Common myeloid progenitor, CD34-positive (primary cell): ENCODE data around the gene DCAF7.
A peak's percentile ranks its signal among the peaks of the same experiment; 100 is the strongest.

ENCODE experiments used
- CTCF ChIA-PET: fragments of 350-600 bp; sonication (Branson Sonifier 250); formaldehyde crosslinking; loops from one replicate; lab custom pipeline; 2021; ENCODE audit warnings: antibody characterized with exemption; lab: Charles Lee
- POLR2A ChIA-PET: fragments of 350-600 bp; sonication (Branson Sonifier 250); formaldehyde crosslinking; loops from one replicate; lab custom pipeline; 2021; ENCODE audit warnings: antibody characterized with exemption; lab: Charles Lee
- DNase-seq, 3 donors: peaks; one replicate each; pipeline versions ENCODE4 v3.0.0 to v3.0.0-alpha.2; 2013
- H3K27ac ChIP-seq, 2 experiments: 1 replicate in 1 of 2; 2 replicates in 1 of 2; pipeline ENCODE4 v1.7.0; 2013; ENCODE audit warnings: inconsistent platforms in 2 of 2, low read length in 2 of 2, mild to moderate bottlenecking in 2 of 2, low read depth in 1 of 2, moderate library complexity in 1 of 2; ENCODE audit not compliant: severe bottlenecking in 2 of 2, insufficient read depth in 1 of 2, poor library complexity in 1 of 2
- H3K27me3 ChIP-seq, 5 experiments: replicated peaks in 2 of 5; 1 replicate in 3 of 5; 2 replicates in 2 of 5; pipeline versions ENCODE4 v1.6.1 to v1.7.0; 2013; ENCODE audit warnings: low read length in 4 of 5, mild to moderate bottlenecking in 2 of 5, moderate library complexity in 2 of 5, inconsistent platforms in 1 of 5; ENCODE audit not compliant: insufficient read depth in 5 of 5, control insufficient read depth in 4 of 5
- H3K36me3 ChIP-seq, 4 experiments: 1 replicate in 2 of 4; 2 replicates in 2 of 4; pipeline versions ENCODE4 v1.6.1 to v1.7.0; 2013; ENCODE audit warnings: low read length in 3 of 4, control low read depth in 1 of 4, mild to moderate bottlenecking in 1 of 4; ENCODE audit not compliant: control insufficient read depth in 4 of 4, insufficient read depth in 4 of 4
- H3K4me1 ChIP-seq, 4 experiments: 1 replicate in 3 of 4; 2 replicates in 1 of 4; pipeline versions ENCODE4 v1.6.1 to v1.7.1; 2013; ENCODE audit warnings: low read length in 3 of 4, mild to moderate bottlenecking in 3 of 4, control low read depth in 1 of 4, inconsistent platforms in 1 of 4, moderate library complexity in 1 of 4; ENCODE audit not compliant: control insufficient read depth in 4 of 4, insufficient read depth in 4 of 4; ENCODE audit errors: control extremely low read depth in 1 of 4
- H3K4me3 ChIP-seq, 7 experiments: 1 replicate in 4 of 7; 2 replicates in 3 of 7; pipeline versions ENCODE4 v1.5.1 to v1.7.0; 2013; ENCODE audit warnings: mild to moderate bottlenecking in 7 of 7, low read length in 6 of 7, moderate library complexity in 6 of 7, inconsistent platforms in 2 of 7, low read depth in 2 of 7, control low read depth in 1 of 7; ENCODE audit not compliant: insufficient read depth in 4 of 7, control insufficient read depth in 1 of 7; ENCODE audit errors: extremely low read depth in 1 of 7
- H3K9me3 ChIP-seq, 5 experiments: 1 replicate in 4 of 5; 2 replicates in 1 of 5; pipeline versions ENCODE4 v1.6.1 to v1.7.1; 2013; ENCODE audit warnings: low read length in 4 of 5, mild to moderate bottlenecking in 2 of 5, inconsistent platforms in 1 of 5, low read depth in 1 of 5, moderate library complexity in 1 of 5; ENCODE audit not compliant: control insufficient read depth in 4 of 5, insufficient read depth in 2 of 5; ENCODE audit errors: control extremely low read depth in 1 of 5
- WGBS: methylation state at CpG from one replicate; pipeline ENCODE4 v1.1.5; 2013; ENCODE audit not compliant: insufficient coverage; 5-methylcytosine and 5-hydroxymethylcytosine counted together

Gene DCAF7

DNA sequence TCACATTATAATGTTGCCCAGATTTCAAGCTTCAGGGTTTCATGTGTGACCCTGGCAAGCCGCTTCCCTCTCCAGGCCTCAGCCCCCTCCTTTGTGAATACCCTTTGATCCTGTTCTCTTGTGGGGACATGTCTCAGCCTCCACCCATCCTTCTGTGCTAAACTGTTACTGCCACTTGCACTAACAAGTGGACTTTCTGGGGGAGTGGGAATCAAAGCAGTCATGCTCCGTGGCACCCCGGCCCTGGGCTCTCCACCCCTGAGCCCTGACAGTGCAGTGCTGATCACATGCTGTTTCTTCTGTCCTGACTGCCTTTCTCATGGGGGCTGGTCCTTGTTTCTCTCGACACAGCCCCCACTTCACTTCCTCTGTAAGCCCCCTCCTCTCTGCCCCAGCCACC, 9.7 kb upstream of the DCAF7 start:
- POLR2A ChIA-PET: no interaction called here
- CTCF ChIA-PET: interaction anchor here (0.7 kb wide), 1 partner anchor 27 kb away, joined by 3 read pairs; no protein-coding TSS in a partner anchor
- DNase-seq: peak in 1 of 3 donors; percentile 37
- Histone ChIP-seq H3K36me3 (no peaks in the 10 kb centered on the region), H3K27ac (no peak overlapping the region), H3K9me3 (no peaks in the 10 kb centered on the region), H3K4me3 (no peak overlapping the region), H3K27me3 (peaks cover 0 to 25% (median 11%) of the 10 kb centered on the region in 5 experiments), H3K4me1 (peaks cover 0 to 38% (median 20%) of the 10 kb centered on the region in 4 experiments)
- 66% methylated on average over 4 of the region's 4 CpGs for WGBS

DNA sequence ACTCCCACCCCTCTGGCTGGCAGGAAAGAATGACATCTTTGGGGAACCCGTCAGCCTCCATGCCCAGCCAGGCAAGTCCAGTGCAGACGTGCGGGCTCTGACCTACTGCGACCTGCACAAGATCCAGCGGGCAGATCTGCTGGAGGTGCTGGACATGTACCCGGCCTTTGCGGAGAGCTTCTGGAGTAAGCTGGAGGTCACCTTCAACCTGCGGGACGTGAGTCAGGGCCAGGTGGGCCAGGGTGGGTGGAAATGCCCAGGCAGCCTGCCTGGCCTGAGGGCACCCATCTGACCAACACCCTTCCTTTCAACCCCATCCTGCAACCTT, 8.1 kb upstream of the DCAF7 start:
- CTCF ChIA-PET: interaction anchor here (1.0 kb wide), 2 partner anchors 10 to 62 kb away, joined by 3 read pairs; no protein-coding TSS in a partner anchor
- WGBS: 96% methylated on average over 8 of the region's 9 CpGs
- DNase-seq: no peak
- H3K27ac ChIP-seq: no peak overlapping the region
- H3K4me1 ChIP-seq: peaks cover 0 to 38% (median 20%) of the 10 kb centered on the region in 4 experiments
- no peaks in the 10 kb centered on the region for H3K36me3 ChIP-seq
- POLR2A ChIA-PET: no interaction called here
- H3K4me3 ChIP-seq: no peak overlapping the region
- H3K27me3 ChIP-seq: peaks cover 0 to 21% (median 11%) of the 10 kb centered on the region in 5 experiments
- no peaks in the 10 kb centered on the region for H3K9me3 ChIP-seq

DNA sequence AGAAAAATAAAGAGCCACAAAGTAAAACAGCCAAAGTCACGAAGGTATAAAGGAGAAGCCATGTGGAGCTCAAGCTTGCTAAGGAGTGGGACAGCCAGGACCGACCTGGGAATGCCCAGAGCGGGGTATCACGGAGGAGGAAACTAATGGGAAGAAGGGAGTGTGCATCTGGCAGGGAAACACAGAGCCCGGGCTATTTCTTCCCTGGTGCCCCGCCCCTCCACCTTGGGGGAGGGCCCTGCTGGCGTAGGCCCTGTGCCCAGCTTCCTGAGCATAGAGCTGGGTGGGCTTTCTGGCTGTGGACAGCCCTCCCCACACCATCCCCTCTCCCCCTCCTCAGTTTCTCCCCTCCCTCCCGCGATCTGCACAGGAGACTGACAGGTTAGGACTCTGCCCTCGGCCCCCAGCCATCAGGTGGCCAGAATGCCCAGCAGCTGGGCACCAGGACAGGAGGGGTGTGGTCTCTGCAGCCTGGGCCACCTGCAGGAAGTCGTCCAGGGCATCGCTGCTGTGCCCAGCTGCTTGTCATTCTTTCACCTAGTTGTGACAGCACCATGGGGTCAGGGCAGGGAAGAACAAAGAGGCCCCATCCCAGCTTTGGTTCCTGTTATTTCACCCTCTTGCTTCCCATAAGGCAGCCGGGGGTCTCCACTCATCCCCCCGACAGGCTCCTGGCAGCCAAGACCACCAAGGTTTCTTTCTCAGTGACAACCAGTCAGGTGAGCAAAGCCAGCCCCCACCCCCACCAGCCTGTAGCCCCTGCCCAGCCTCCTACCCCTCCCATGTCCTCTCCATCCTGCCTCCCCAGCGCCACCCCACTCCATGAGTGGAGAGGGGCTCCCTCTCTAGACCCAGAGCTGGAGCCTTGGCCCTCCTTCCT, 7.1 kb upstream of the DCAF7 start:
- POLR2A ChIA-PET: no interaction called here

DNA sequence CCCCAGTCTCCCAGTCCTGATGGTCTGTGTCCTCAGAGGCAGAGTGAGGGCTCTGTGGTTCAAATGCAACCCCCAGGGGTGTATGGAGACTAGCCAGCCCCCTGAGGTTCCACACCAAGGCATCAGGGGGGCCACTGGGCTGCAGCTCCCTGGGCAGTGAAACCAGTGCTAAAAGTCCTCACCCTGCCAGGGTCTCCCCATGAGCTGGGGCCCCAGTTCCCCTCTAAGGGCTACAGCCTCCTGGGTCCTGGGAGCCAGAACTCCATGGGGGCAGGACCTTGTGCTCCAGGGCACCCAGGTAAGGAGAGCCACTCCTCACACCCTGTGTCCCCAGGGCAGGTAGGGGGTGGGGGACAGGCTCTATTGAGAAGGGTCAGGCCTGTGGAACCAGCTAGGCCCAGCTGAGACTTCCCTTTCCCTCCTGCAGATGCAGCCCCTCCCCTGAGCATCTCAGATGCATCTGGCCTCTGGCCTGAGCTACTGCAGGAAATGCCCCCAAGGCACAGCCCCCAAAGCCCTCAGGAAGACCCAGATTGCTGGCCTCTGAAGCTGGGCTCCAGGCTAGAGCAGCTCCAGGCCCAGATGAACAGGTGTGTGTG, 6.4 kb upstream of the DCAF7 start:
- DNase-seq: no peak

More for the DNA sequence above, 7.1 kb upstream of the DCAF7 start:
- WGBS: 73% methylated on average over 11 of the region's 15 CpGs
- CTCF ChIA-PET: interaction anchor here (0.6 to 1.0 kb wide), 3 partner anchors 9 to 171 kb away, joined by 3 read pairs; no protein-coding TSS in a partner anchor
- Histone ChIP-seq H3K27me3 (peaks cover 0 to 11% (median 8%) of the 10 kb centered on the region in 5 experiments), H3K4me1 (peaks cover 0 to 35% (median 14%) of the 10 kb centered on the region in 4 experiments), H3K27ac (no peak overlapping the region), H3K36me3 (no peaks in the 10 kb centered on the region), H3K4me3 (no peak overlapping the region), H3K9me3 (no peaks in the 10 kb centered on the region)
- no peak for DNase-seq

DNA sequence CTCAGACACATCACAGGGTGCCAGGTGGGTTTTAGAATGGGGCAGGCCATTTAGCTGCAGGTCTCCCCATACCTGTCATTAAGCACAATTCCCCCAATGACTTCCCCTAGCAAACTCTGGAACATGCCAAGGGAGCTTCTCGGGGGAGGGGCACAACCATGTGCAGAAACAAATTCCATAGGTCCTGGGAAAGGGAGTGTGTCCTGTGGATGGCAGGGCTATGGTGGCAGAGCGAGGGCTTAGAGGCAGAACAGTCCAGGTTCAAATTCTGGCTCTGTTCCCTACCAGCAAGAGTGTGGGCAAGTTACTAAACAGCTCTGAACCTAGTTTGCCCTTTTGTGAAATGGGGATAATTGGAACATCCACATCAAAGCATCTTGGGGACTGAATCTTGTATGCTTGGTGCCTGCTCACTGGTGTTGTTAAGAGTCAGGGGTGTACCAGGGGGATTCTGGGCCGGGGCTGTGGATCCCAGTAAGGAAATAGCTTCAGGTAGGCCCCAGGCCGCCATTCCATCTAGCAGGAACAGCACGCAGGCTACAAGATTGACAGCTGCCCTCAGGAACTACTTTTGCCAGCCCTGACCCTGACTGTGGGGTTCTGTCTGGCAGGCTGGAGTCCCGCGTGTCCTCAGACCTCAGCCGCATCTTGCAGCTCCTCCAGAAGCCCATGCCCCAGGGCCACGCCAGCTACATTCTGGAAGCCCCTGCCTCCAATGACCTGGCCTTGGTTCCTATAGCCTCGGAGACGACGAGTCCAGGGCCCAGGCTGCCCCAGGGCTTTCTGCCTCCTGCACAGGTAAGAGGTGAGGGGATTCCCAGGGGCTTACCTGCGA, 5.6 kb upstream of the DCAF7 start:
- WGBS: 97% methylated on average over 12 of the region's 13 CpGs
- POLR2A ChIA-PET: no interaction called here
- CTCF ChIA-PET: interaction anchor here (0.6 to 1.2 kb wide), 5 partner anchors 10 to 46 kb away, joined by 3 to 4 read pairs (median 3); no protein-coding TSS in a partner anchor

More for the DNA sequence above, 6.4 kb upstream of the DCAF7 start:
- POLR2A ChIA-PET: no interaction called here
- peaks cover 0 to 4% (median 3%) of the 10 kb centered on the region in 5 experiments for H3K27me3 ChIP-seq
- H3K4me1 ChIP-seq: peaks cover 0 to 32% (median 11%) of the 10 kb centered on the region in 4 experiments
- no peaks in the 10 kb centered on the region for H3K36me3 ChIP-seq
- no peaks in the 10 kb centered on the region for H3K9me3 ChIP-seq
- CTCF ChIA-PET: interaction anchor here (0.6 to 1.2 kb wide), 4 partner anchors 33 to 171 kb away, joined by 3 read pairs; no protein-coding TSS in a partner anchor
- H3K4me3 ChIP-seq: no peak overlapping the region
- H3K27ac ChIP-seq: no peak overlapping the region

DNA sequence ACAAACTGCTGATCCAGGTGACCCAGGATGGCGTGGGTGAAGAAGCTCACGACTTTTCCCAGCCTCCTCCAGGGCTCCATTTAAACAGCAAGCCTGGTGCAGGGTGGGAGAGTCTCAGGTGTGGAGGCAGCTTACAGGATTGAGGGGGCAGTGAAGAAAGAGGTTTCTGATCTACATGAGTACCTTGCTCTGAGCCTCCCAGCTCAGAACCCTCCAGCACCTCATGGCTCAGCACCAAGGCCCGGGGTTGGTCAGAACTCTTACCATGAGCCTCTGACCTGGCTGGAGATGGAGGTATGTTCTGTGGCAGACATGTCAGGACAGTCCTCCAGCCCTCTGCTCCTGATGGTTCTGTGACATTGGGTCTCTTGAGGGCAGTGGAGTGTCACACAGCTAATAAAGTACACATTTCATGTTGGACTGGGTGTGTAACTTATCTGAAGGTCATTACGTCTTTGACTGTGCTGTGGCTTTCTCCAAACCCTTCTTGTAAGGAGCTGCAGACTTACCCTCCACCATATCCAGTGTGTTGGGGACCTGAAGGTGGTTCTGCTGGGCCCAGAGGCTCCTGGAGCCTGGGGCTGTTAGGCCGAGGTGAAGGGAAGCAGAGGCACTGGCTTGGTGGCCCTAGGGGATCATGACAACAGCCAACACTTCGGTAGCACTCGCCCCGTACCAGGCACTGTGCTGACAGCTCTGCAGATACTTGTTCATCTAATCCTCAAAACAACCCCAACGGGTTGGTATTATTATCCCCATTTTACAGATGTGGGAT, 3.8 kb upstream of the DCAF7 start:
- DNase-seq: no peak
- H3K27me3 ChIP-seq: no peaks in the 10 kb centered on the region
- no peak overlapping the region for H3K4me3 ChIP-seq
- no peaks in the 10 kb centered on the region for H3K36me3 ChIP-seq
- WGBS: 100% methylated on average over 7 of the region's 9 CpGs
- H3K4me1 ChIP-seq: peaks cover 3 to 33% (median 19%) of the 10 kb centered on the region in 4 experiments
- ChIA-PET POLR2A (no interaction called here), CTCF (interaction anchor here (1.2 kb wide), 1 partner anchor 10 kb away, joined by 4 read pairs; no protein-coding TSS in a partner anchor)
- H3K9me3 ChIP-seq: no peaks in the 10 kb centered on the region
- H3K27ac ChIP-seq: no peak overlapping the region

More for the DNA sequence above, 5.6 kb upstream of the DCAF7 start:
- peaks cover 0 to 39% (median 18%) of the 10 kb centered on the region in 4 experiments for H3K4me1 ChIP-seq
- no peak overlapping the region for H3K4me3 ChIP-seq
- no peaks in the 10 kb centered on the region for H3K9me3 ChIP-seq
- no peaks in the 10 kb centered on the region for H3K27me3 ChIP-seq
- no peak for DNase-seq
- H3K36me3 ChIP-seq: no peaks in the 10 kb centered on the region
- no peak overlapping the region for H3K27ac ChIP-seq
